ENCODE results near the gene DGKD.

GRCh38 chr2:233474308-233475160 is 120.2 kb downstream of the DGKD start:
- no peak for TF ChIP-seq FOSL1 (IDR thresholded peaks at IDR 0.05; ENCODE audit: low read depth)
- TF ChIP-seq EZH2 (IDR thresholded peaks at IDR 0.05), result no peak
- TF ChIP-seq CTCF (IDR thresholded peaks at IDR 0.05 in 2 of 3, conservative IDR thresholded peaks at IDR 0.05 in 1 of 3; ENCODE audit: borderline replicate concordance in 1 of 3, insufficient read depth in 1 of 3, low read depth in 2 of 3, low read length in 2 of 3), result no peak
- TF ChIP-seq SP1 (IDR thresholded peaks at IDR 0.05; ENCODE audit: low read depth), result no peak
- no peak for TF ChIP-seq JUND (IDR thresholded peaks at IDR 0.05)
- no peak for TF ChIP-seq ELF1 (IDR thresholded peaks at IDR 0.05; ENCODE audit: borderline replicate concordance, low read depth)
- no peak for TF ChIP-seq SIN3A (IDR thresholded peaks at IDR 0.05; ENCODE audit: low read depth)
- no peak for TF ChIP-seq EZH2phosphoT487 (IDR thresholded peaks at IDR 0.05; ENCODE audit: borderline replicate concordance)
- TF ChIP-seq MAX (IDR thresholded peaks at IDR 0.05), result no peak
- TF ChIP-seq REST (IDR thresholded peaks at IDR 0.05; ENCODE audit: low read depth), result no peak
